Sciatic nerve (tissue), 2 donors: ENCODE measurements around the gene CORO6. TPM values are rescaled to one million over a fixed set of nuclear protein-coding genes. Genes with fewer than 3 reads are reported as not detected.

Experiments
- ATAC-seq: fragments of 200-7000 bp; cut with Tn5 transposase; one replicate; pipeline ENCODE4 v1.9.1; 2020; ENCODE audit warnings: mild to moderate bottlenecking, moderate library complexity
- DNase-seq: peaks from one replicate; pipeline ENCODE4 v3.0.0-alpha.2; 2020; ENCODE audit warnings: low spot score
- intact Hi-C: fragments of 100-400 bp; cut with DNase I; formaldehyde crosslinking; loops from one replicate; pipeline ENCODE4 v1.14.2; 2022
- total RNA-seq: library from RNA; stranded (reverse); fragmentation: NEBNext Ultra II Directional; extraction: Animal tissue kit (Norgen Biotek cat#: 25700); gene quantifications from one replicate; pipeline ENCODE4 v1.2.1, GENCODE V29; 2021
- donor health status: DM: no; HTN: no; CAD: no.
- donor health status: DM: no; HTN: no; CAD: no.

Gene CORO6
- total RNA-seq, 1 donor from 2014 or later, result 21.5 TPM

DNA sequence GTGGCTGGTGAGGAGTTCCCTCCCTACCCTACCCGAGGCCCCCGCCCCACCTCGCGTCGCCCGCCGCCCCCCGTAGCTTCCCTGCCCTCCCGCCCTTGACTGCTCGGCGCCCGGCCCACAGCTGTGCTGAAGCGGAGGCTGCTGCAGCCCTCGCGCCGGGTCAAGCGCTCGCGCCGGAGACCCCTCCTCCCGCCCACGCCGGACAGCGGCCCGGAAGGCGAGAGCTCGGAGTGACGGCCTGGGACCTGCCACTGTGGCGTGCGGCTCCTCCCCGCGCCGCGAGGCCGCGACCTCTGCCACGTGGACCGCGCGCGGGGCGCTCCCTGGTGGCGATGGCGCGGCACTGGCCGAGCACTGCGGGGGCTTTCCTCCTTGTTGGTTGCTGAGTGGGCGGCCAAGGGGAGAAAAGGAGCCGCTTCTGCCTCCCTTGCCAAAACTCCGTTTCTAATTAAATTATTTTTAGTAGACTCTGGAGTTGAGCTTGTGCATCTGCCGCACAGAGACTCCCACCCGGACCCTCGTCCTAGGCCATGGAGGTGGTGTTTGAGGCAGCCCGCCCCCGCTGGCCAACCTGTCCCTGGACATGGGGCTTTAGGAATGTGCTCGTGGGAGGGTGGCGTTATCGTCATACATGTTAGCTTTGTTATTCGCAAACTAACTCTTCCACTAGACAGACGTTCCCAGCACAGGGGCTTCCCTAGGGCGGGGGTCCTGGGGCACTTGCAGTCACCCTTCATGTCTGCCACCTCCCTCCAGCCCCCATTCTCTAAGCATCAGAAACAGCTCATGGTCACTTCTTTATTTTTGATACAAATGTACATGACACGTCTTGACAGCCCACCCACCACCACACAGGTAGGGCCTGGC is 49.8 kb downstream of the CORO6 start:
- intact Hi-C loops, result no loop called here
- ATAC-seq, result peak; percentile 38
- DNase-seq, result peak; percentile 83

- intact Hi-C loops, result no loop called here
- peak; percentile 62 for DNase-seq
- peak; percentile 17 for ATAC-seq
Observed at GRCh38 chr17:29571883-29572681, 50.6 kb downstream of the CORO6 start.

GRCh38 chr17:29571486-29571882 is 51.2 kb downstream of the CORO6 start:
- intact Hi-C loops, result no loop called here
- ATAC-seq (no peak), DNase-seq (peak; percentile 47)

DNA sequence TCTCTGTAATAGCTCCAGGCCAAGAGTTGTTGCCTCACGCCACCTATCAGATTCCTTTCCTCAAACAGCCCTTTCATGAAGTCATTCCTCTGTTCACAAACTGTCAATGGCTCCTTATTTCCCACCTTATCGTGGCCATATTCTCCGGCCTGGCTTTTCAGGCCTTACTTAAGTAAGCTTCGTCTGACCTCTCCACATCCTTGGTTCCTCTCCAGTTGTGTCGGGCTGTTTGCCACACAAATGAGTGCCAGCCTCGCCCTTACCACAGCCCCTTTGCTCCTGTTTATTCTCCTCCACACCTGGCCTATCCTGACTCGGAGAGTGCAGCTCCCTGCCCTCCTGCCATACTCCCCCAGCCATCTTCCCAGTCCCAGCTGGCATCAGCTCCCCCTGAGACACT is 52.2 kb downstream of the CORO6 start:
- ATAC-seq (no peak), DNase-seq (peak; percentile 56)
- intact Hi-C loops, result no loop called here

DNA sequence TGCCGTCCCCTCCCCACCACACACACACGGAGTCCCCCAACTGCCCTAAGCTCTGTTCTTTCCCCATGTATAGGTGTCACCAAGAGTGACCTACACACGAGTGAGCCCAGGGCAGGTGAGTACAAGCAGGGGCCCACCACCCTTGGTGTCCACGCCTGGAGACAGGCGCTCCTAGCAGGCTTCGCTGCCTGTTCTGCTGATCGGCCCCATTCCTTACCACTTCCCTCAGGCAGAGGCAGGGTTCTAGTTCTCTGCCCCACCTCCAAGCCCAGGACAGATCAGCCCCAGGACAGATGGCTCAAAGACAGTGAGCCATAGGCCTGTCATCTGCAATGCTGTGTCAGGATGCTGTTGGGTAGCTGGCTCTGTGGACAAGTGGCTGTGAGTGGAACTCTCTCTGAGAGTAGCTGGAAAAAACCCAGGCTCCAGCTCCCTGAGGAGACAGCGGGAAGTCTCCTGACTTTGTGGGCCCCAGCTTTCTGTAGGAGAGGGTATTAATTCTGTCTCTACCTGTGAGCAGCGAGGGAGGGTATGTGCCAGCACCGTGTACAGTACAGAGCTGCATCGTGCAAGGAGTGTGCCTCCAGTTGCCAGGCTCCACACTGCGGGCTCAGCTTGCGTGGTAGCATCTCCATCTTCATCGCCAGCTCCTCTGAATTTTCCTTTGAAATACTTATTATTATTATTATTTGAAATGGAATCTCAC is 53.3 kb downstream of the CORO6 start:
- DNase-seq, result peak; percentile 55
- intact Hi-C loops, result no loop called here
- ATAC-seq, result no peak

DNA sequence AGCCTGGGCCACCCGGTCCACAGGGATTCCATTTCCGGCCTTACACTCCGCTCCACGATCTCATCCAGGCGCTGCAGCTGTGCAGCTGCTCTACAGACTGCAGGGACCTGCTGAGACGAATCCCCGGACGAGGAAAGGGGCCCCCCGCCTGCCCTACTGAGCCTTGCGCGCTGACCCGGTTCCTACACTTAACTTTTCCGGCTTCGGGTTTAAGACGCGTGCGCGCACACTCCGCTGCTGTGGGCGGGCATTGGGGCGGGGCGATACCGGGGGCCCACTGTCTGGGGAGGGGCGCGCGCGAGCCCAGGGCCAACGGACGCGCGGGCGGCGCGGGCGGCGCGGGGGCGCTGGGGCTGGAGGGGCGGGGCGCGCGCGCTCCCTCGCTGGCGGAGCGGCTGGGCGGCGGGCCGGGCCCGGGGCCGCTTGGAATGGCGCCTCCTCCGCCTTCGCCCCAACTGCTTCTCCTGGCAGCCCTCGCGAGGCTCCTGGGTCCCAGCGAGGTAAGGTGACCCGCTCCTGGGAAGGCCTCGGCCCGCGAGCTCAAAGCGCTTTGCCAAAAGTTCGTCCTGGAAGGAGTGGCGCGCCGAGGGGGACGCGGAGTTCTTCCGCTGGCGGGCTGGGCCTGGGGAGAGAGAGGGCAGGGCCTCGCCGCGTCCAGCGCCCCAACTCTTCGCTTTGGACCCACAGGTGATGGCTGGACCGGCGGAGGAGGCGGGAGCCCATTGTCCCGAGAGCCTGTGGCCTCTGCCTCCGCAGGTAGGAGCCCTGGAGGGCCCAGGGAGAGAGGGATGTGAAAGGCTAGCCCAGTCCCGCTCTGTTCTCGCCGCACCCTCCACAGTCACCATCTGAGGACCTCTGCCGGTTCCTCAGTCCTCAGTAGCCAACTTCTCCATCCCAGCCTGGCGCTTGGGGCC is 54.1 kb downstream of the CORO6 start, which contains the start of gene TP53I13:
Gene TP53I13, plus strand, starts transcription at position 371 of the 914 bp plus-strand sequence. Its CDS starts 58 bp downstream, at position 429.
- peak; percentile 82 for ATAC-seq
- intact Hi-C loops, result no loop called here
- DNase-seq, result peak; percentile 93

DNA sequence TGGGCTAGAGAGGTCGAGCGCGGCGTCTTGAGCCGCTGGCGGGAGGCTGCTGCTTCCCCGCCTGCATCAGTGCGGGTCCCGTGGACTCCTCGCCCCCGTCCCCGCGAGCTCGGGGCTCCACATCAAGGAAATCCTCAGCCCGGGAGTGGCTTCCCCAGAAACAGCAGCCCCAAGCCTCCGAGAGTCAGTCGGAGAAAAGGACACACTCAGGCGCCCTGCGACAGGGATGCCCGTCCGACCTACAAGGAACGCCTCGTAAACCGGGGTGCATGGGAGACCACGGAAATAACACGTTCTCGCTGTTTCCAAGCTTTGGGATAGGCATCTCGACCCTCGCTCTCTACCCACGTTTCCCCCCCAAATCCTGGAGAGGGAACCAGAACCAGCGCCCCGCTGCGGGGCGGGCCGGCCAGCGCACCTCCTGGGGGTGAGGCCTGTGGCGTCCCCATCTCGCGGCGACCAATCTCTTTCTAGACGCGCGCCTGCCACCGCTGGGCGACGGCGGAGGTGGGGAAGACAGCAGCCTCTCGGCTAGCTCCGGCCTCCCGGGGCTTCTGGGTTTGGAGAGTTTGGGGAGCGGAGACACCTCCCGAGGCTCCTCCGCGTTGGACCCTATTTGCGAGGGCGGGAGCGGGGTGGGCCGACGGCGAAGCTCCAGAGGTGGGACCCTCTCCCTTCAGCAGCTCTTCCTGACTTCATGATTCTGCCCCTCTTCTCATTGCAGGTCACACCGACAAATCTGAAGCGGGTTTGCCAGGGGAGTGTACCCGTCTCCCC is 55.0 kb downstream of the CORO6 start:
- DNase-seq, result peak; percentile 77
- ATAC-seq, result peak; percentile 63
- intact Hi-C loops, result no loop called here

DNA sequence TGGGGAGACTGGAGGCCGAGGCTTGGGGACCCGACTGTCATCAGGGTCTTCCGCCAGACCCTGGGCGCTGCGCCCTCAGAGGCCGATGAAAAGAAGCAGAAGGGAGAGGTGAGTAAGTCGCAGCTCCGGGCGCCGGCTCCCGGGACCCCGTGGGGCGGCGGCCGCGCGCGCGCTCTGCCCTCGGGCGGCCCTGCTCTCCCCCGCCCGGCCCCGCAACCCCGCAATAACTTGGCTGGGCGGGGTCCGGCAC is 55.5 kb downstream of the CORO6 start:
- intact Hi-C loops, result no loop called here
- no peak for DNase-seq
- ATAC-seq, result no peak

DNA sequence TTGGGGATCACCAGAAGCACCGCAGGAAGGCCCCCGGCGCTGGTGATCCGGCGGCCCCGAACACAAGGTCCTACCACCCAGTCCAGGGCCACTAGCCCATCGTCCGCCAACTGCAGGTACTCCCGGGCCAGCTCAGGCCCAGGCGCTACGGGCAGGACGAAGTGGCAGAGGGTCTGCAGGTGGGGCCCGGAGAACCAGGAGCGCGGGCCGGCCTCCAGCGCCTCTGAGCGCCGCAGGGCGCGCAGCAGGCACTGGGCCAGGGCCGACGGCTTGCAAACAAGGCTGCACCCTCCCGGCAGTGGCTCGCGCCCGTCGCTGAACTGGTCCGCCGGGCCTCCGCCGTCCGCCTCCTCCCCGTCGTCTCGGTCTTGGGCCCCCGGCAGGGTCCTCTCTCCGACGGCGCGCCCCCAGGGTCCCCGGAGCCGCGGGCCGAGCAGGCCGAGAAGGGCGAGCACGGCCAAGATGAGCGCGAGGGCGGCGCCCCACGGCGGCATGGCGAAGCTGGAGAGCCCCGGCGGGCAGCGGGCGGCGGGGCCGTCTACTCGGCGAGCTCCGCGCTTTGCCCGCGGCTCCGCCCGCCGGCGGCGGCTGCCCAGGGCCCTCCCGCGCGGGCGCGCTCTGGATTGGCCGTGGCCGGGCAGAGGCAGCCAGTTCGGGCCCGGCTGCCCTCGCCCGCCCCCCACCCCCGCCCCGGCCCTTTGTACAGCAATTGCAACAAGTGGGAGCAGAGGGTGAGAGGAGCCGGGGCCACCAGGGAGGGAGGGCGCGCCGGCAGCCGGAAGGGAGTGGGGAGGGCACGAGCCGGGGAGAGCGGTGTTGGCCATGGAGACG is 56.0 kb downstream of the CORO6 start, which contains the start of gene ABHD15:
Gene ABHD15, minus strand, starts transcription at position 565 of the 831 bp plus-strand sequence. Its CDS starts 71 bp downstream, at position 494.
- peak; percentile 35 for ATAC-seq
- intact Hi-C loops, result no loop called here
- peak; percentile 80 for DNase-seq

- ATAC-seq (no peak), DNase-seq (peak; percentile 74)
- intact Hi-C loops, result no loop called here
Observed at GRCh38 chr17:29565643-29566472, 56.9 kb downstream of the CORO6 start.

Other genes starting within 250 kb of the CORO6 start
- gene TAOK1, start 232.5 kb downstream of the CORO6 start, total RNA-seq, result 101 TPM
- 11.1 TPM for gene ABHD15, start 55.9 kb downstream of the CORO6 start, total RNA-seq
- 39.9 TPM for gene TP53I13, start 54.2 kb downstream of the CORO6 start, total RNA-seq
- 93.8 TPM for gene GIT1, start 33.3 kb downstream of the CORO6 start, total RNA-seq
- 22.4 TPM for gene ANKRD13B, start 29.8 kb downstream of the CORO6 start, total RNA-seq